ENCODE data around the gene CCDC157.

CCDC157 gene

GRCh38 chr22:30351226-30351625 is 5.6 kb upstream of the CCDC157 start:
- in situ Hi-C loops (cut with HindIII; ENCODE audit: low sequenced_read_pairs): no loop called here
- no peak for TF ChIP-seq CTCF (IDR thresholded peaks at IDR 0.05; ENCODE audit: low read depth, low read length, missing control alignments)
- DNase-seq (ENCODE audit: low read depth): no peak
- H3K4me3 ChIP-seq (ENCODE audit: low read depth, low read length): no peak overlapping the region

GRCh38 chr22:30354644-30355043 is 2.2 kb upstream of the CCDC157 start:
- DNase-seq (ENCODE audit: low read depth): no peak
- in situ Hi-C loops (cut with HindIII; ENCODE audit: low sequenced_read_pairs): no loop called here
- H3K4me3 ChIP-seq (ENCODE audit: low read depth, low read length): no peak overlapping the region
- no peak for TF ChIP-seq CTCF (IDR thresholded peaks at IDR 0.05; ENCODE audit: low read depth, low read length, missing control alignments)

- TF ChIP-seq CTCF (IDR thresholded peaks at IDR 0.05; ENCODE audit: low read depth, low read length, missing control alignments): no peak
- H3K4me3 ChIP-seq (ENCODE audit: low read depth, low read length): peak overlapping the region; percentile 65
- in situ Hi-C loops (cut with HindIII; ENCODE audit: low sequenced_read_pairs): no loop called here
- DNase-seq (ENCODE audit: low read depth): no peak
Measured at GRCh38 chr22:30357236-30357570, 396 bp downstream of the CCDC157 start.

- DNase-seq (ENCODE audit: low read depth): no peak
- TF ChIP-seq CTCF (IDR thresholded peaks at IDR 0.05; ENCODE audit: low read depth, low read length, missing control alignments): no peak
- in situ Hi-C loops (cut with HindIII; ENCODE audit: low sequenced_read_pairs): no loop called here
- peak overlapping the region; percentile 65 for H3K4me3 ChIP-seq (ENCODE audit: low read depth, low read length)
Measured at GRCh38 chr22:30357650-30358215, 926 bp downstream of the CCDC157 start.

GRCh38 chr22:30358541-30358940 is 1.7 kb downstream of the CCDC157 start:
- in situ Hi-C loops (cut with HindIII; ENCODE audit: low sequenced_read_pairs): no loop called here
- no peak for TF ChIP-seq CTCF (IDR thresholded peaks at IDR 0.05; ENCODE audit: low read depth, low read length, missing control alignments)

GRCh38 chr22:30361916-30362650 is 5.3 kb downstream of the CCDC157 start:
- no peak overlapping the region for H3K4me3 ChIP-seq (ENCODE audit: low read depth, low read length)
- DNase-seq (ENCODE audit: low read depth): no peak
- no peak for TF ChIP-seq CTCF (IDR thresholded peaks at IDR 0.05; ENCODE audit: low read depth, low read length, missing control alignments)
- in situ Hi-C loops (cut with HindIII; ENCODE audit: low sequenced_read_pairs): no loop called here

More at GRCh38 chr22:30358541-30358940, 1.7 kb downstream of the CCDC157 start:
- no peak overlapping the region for H3K4me3 ChIP-seq (ENCODE audit: low read depth, low read length)
- no peak for DNase-seq (ENCODE audit: low read depth)

Measured in astrocyte of the cerebellum (primary cell).